Mucosa of descending colon (tissue), 3 donors: Measurements from ENCODE around the gene FADD. TPM values are rescaled to one million over a fixed set of nuclear protein-coding genes. Genes with fewer than 3 reads are reported as not detected.
A peak's percentile ranks its signal among the peaks of the same experiment; 100 is the strongest.

Experiments
- ATAC-seq: fragments of 200-7000 bp; cut with Tn5 transposase; one replicate; pipeline ENCODE4 v1.9.1; 2020; ENCODE audit warnings: mild to moderate bottlenecking, moderate library complexity
- DNase-seq, 3 donors: peaks; one replicate each; pipeline ENCODE4 v3.0.0-alpha.2; 2020
- H3K36me3 ChIP-seq: fragments of 200-600 bp; one replicate; pipeline ENCODE4 v1.8.0; 2021; ENCODE audit warnings: low read depth, mild to moderate bottlenecking
- H3K4me1 ChIP-seq: fragments of 200-600 bp; one replicate; pipeline ENCODE4 v1.8.0; 2021; ENCODE audit warnings: low read depth, mild to moderate bottlenecking
- H3K4me3 ChIP-seq: fragments of 200-600 bp; one replicate; pipeline ENCODE4 v1.8.0; 2021; ENCODE audit warnings: mild to moderate bottlenecking
- H3K9me3 ChIP-seq: fragments of 200-600 bp; one replicate; pipeline ENCODE4 v1.8.0; 2021; ENCODE audit warnings: mild to moderate bottlenecking
- intact Hi-C, 2 donors: fragments of 100-400 bp; cut with DNase I in 1 of 2; cut with micrococcal nuclease in 1 of 2; formaldehyde crosslinking; loops; one replicate each; pipeline versions ENCODE4 v1.11.0 to v1.11.1; 2022; cut with DNase I, micrococcal nuclease
- total RNA-seq, 3 donors: library from RNA; stranded (reverse); fragmentation: NEBNext Ultra II Directional in 2 of 3; extraction: Animal tissue kit (Norgen Biotek cat#: 25700) in 2 of 3; gene quantifications; one replicate each; pipeline versions ENCODE4 v1.2.1 to v1.2.4, GENCODE V29; 2021 to 2023
- TF ChIP-seq, protein P1 (sequence below): fragments of 200-600 bp; IDR thresholded peaks from one replicate; pipeline ENCODE4 v1.8.0; 2022; ENCODE audit warnings: antibody characterized with exemption, mild to moderate bottlenecking
- donor health status: DM: no; HTN: no; CAD: no; lungs with moderate emphysema.
- donor health status: DM: no; HTN: no; CAD: no.
- donor health status: DM: no; HTN: yes; CAD: no.

The FADD gene
- total RNA-seq, 3 donors from 2014 or later, result 26.3 to 31.0 (median 26.9) TPM

DNA sequence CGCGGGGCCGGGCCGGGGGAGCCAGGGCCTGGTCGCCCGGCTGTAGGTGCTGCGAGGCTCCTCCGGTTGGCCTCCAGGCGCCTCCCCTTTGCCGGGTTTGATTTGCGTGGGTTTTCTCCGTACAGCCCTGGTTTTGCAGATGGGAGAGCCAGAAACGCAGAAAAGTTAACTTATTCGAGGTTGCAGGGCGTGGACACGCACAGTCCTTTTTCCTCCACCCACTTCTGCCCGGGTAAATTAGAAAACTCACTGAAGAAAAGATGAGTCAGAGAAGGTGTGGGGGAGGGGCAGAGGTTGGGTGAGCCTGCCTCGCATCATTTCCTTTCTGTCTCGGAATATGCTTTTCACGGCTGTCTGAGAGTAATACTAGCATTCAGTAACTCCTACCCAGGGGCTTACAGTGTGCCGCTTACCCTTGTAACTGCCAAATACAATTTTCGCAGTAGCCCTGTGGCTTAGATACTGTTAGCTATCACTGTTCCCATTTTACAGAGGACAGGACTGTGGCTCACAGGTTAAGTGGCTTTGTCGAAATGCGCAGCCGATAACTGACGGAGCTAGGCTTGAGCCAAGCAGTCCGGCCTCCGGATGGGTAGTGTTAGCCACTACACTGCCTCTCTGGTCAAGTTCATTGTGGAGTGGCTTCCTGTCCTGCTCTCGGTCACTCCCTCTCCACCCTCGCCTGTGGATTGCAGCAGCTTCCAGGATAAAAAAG lies 812 bp downstream of the FADD start:
- intact Hi-C loops, result loop anchor here in 1 of 2 donors (10.0 kb wide), 1 partner anchor 61 kb away; no protein-coding TSS in a partner anchor
- peaks cover 16% of the 10 kb centered on the region for H3K4me1 ChIP-seq

DNA sequence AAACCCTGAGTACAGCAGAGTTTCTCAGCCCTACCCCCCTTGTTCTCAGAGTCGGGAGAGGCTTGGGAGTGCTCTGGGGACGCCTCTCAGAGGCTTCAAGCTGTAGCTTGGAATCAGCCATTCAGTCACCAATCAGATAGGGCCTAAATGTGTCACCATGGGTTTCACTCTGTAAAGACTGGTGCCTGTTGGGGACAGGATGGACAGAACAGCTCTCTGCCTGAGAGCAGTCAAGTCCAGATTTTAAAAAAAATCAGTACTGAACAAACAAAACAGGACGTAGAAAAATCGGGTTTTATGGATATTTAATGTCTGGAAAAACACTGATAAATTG lies 1.3 kb downstream of the FADD start:
- Histone ChIP-seq H3K36me3 (peaks cover 5% of the 10 kb centered on the region), H3K4me1 (peaks cover 16% of the 10 kb centered on the region), H3K4me3 (peak overlapping the region; percentile 69), H3K9me3 (peaks cover 2% of the 10 kb centered on the region)
- DNase-seq (no peak), ATAC-seq (no peak)
- TF ChIP-seq, protein P1, sequence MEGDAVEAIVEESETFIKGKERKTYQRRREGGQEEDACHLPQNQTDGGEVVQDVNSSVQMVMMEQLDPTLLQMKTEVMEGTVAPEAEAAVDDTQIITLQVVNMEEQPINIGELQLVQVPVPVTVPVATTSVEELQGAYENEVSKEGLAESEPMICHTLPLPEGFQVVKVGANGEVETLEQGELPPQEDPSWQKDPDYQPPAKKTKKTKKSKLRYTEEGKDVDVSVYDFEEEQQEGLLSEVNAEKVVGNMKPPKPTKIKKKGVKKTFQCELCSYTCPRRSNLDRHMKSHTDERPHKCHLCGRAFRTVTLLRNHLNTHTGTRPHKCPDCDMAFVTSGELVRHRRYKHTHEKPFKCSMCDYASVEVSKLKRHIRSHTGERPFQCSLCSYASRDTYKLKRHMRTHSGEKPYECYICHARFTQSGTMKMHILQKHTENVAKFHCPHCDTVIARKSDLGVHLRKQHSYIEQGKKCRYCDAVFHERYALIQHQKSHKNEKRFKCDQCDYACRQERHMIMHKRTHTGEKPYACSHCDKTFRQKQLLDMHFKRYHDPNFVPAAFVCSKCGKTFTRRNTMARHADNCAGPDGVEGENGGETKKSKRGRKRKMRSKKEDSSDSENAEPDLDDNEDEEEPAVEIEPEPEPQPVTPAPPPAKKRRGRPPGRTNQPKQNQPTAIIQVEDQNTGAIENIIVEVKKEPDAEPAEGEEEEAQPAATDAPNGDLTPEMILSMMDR, result no peak
- intact Hi-C loops, result loop anchor here in 1 of 2 donors (10.0 kb wide), 1 partner anchor 60 kb away; no protein-coding TSS in a partner anchor

More for the DNA sequence above, 812 bp downstream of the FADD start:
- peaks cover 2% of the 10 kb centered on the region for H3K9me3 ChIP-seq
- ATAC-seq (peak; percentile 85), DNase-seq (peak; percentile 62 to 94 (median 68))
- H3K36me3 ChIP-seq, result peaks cover 5% of the 10 kb centered on the region
- H3K4me3 ChIP-seq, result peak overlapping the region; percentile 69
- TF ChIP-seq, protein P1, result no peak

DNA sequence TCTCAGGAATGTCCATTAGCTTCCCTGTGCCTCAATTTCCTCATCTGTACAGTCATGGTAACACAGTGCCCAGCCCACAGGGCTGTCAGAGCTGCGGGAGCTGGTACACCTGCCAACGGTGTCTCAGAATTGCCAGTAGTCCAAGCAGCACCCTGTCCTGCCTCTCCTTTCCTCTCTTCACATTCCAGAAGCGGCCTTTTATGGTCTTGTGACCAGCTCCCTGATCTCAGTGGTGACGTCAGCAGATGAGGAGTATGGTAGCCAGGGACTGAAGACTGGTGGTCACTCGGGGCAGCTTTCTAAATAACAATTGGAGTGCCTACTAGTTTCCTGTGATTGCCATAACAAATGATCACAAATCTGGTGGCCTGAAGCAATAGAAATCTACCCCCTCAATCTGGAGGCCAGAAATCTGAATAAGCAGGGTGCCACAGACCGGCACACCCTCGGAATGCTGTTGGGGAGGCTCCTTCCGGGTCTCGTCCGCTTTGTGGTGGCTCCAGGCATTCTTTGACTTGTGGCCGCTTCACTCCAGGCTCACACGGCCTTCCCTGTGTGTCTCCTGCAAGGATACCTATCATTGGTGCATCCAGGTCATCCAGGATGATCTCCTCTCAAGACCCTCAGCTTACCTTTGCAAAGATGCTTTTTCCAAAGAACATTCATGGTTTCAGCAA lies 2.1 kb downstream of the FADD start:
- DNase-seq (no peak), ATAC-seq (no peak)
- intact Hi-C loops, result loop anchor here in 1 of 2 donors (10.0 kb wide), 1 partner anchor 60 kb away; no protein-coding TSS in a partner anchor
- peaks cover 5% of the 10 kb centered on the region for H3K36me3 ChIP-seq
- peaks cover 16% of the 10 kb centered on the region for H3K4me1 ChIP-seq
- no peak overlapping the region for H3K4me3 ChIP-seq
- TF ChIP-seq, protein P1, result no peak
- peaks cover 2% of the 10 kb centered on the region for H3K9me3 ChIP-seq

DNA sequence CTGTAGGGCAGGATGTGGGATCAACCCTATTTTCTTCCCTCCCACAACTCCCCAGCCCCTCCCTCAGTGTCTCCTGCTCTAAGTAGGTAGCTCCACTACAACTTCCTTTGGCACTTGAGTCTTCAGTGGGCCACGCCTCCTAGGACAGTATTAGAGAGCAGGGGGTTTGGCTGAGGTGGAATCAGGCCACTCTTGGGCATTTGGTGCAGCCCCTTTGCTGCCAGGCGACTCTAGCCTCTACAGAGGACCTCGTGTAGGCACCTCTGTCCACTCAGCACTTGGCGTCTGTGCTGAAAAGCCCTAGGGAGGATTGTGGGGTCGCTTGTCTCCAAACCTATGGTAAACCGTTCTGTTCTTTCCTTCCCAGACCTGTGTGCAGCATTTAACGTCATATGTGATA lies 2.7 kb downstream of the FADD start:
- H3K4me1 ChIP-seq, result peaks cover 19% of the 10 kb centered on the region
- DNase-seq (no peak), ATAC-seq (no peak)
- TF ChIP-seq, protein P1, result no peak
- intact Hi-C loops, result loop anchor here in 1 of 2 donors (10.0 kb wide), 1 partner anchor 59 kb away; no protein-coding TSS in a partner anchor
- no peaks in the 10 kb centered on the region for H3K9me3 ChIP-seq
- no peak overlapping the region for H3K4me3 ChIP-seq
- peaks cover 5% of the 10 kb centered on the region for H3K36me3 ChIP-seq

DNA sequence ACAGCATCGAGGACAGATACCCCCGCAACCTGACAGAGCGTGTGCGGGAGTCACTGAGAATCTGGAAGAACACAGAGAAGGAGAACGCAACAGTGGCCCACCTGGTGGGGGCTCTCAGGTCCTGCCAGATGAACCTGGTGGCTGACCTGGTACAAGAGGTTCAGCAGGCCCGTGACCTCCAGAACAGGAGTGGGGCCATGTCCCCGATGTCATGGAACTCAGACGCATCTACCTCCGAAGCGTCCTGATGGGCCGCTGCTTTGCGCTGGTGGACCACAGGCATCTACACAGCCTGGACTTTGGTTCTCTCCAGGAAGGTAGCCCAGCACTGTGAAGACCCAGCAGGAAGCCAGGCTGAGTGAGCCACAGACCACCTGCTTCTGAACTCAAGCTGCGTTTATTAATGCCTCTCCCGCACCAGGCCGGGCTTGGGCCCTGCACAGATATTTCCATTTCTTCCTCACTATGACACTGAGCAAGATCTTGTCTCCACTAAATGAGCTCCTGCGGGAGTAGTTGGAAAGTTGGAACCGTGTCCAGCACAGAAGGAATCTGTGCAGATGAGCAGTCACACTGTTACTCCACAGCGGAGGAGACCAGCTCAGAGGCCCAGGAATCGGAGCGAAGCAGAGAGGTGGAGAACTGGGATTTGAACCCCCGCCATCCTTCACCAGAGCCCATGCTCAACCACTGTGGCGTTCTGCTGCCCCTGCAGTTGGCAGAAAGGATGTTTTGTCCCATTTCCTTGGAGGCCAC lies 3.3 kb downstream of the FADD start:
- intact Hi-C loops, result loop anchor here in 1 of 2 donors (10.0 kb wide), 1 partner anchor 58 kb away; no protein-coding TSS in a partner anchor

More for the DNA sequence above, 3.3 kb downstream of the FADD start:
- no peak for DNase-seq
- Histone ChIP-seq H3K9me3 (no peaks in the 10 kb centered on the region), H3K4me3 (no peak overlapping the region), H3K36me3 (peaks cover 5% of the 10 kb centered on the region), H3K4me1 (peaks cover 22% of the 10 kb centered on the region)
- TF ChIP-seq, protein P1, result no peak
- ATAC-seq, result no peak
